Testis (tissue), 2 donors: ENCODE results near the gene ATP11A.

Experiments used
- POLR2A ChIP-seq: fragments of 450-650 bp; IDR thresholded peaks from one replicate; pipeline ENCODE4 v1.6.1; 2017; ENCODE audit warnings: antibody characterized with exemption, mild to moderate bottlenecking, moderate library complexity
- TF ChIP-seq, protein P1 (sequence below), 3 experiments: fragments of 450-650 bp in 2 of 3; fragments of 200-600 bp in 1 of 3; sonication (generic) in 1 of 3; IDR thresholded peaks; one replicate each; pipeline ENCODE4 v1.5.1; 2016 to 2019; ENCODE audit warnings: antibody characterized with exemption in 3 of 3, mild to moderate bottlenecking in 2 of 3, moderate library complexity in 1 of 3

DNA sequence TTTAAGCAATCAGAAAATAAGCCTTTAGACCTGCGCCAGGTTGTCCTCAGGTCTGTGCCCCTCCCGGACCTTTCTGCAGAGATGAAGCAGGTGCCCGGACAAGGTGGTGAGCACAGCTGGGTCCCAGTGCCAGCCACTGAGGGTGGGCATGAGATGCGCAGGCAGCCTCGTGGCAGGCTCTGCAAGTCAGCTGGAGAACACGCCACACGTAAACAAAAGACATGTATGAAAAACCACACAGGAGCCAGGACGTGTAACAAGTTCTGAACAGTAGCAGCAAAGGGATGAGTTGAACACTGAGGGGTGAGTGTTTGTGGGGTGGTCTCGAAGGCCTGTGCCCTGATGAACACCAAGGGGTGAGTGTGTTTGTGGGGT, 210.4 kb downstream of the ATP11A start:
- no peak for TF ChIP-seq POLR2A
- TF ChIP-seq, protein P1, sequence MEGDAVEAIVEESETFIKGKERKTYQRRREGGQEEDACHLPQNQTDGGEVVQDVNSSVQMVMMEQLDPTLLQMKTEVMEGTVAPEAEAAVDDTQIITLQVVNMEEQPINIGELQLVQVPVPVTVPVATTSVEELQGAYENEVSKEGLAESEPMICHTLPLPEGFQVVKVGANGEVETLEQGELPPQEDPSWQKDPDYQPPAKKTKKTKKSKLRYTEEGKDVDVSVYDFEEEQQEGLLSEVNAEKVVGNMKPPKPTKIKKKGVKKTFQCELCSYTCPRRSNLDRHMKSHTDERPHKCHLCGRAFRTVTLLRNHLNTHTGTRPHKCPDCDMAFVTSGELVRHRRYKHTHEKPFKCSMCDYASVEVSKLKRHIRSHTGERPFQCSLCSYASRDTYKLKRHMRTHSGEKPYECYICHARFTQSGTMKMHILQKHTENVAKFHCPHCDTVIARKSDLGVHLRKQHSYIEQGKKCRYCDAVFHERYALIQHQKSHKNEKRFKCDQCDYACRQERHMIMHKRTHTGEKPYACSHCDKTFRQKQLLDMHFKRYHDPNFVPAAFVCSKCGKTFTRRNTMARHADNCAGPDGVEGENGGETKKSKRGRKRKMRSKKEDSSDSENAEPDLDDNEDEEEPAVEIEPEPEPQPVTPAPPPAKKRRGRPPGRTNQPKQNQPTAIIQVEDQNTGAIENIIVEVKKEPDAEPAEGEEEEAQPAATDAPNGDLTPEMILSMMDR (IDR thresholded peaks at IDR 0.05), result no peak
